ENCODE measurements around the gene HDAC4.

HDAC4 gene

DNA sequence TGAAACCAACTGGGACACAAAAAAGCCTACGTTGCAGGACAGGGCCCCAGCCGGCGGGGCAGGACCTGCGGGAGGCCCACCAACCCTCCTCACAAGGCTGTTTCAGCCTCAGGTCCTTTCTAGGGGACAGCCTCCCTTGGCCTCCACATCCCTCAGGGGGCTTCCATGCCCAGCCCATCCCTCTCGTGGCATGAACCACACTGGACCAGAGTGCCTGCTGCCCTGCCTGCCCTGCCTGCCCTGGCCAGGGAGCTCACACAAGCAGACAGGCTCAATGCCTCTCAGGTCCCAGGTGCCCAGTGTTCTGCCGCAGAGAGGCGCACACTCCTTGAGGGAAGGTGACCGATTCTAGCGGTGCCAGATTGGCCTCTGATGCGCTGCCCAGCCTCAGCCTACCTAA lies 57.4 kb downstream of the HDAC4 start:
- Histone ChIP-seq H3K9ac (ENCODE audit: low read length) (no peak overlapping the region), H3K36me3 (ENCODE audit: control insufficient read depth, insufficient read depth, low read length) (no peaks in the 10 kb centered on the region), H3K9me3 (ENCODE audit: control insufficient read depth, low read length) (no peaks in the 10 kb centered on the region), H3K27me3 (ENCODE audit: control insufficient read depth, insufficient read depth, low read length) (no peaks in the 10 kb centered on the region), H3K4me1 (ENCODE audit: control insufficient read depth, insufficient read depth, low read length) (no peaks in the 10 kb centered on the region), H3K4me3 (ENCODE audit: low read length) (no peak overlapping the region)

GRCh38 chr2:239341840-239342239 lies 59.0 kb downstream of the HDAC4 start:
- H3K9me3 ChIP-seq (ENCODE audit: control insufficient read depth, low read length) = no peaks in the 10 kb centered on the region
- H3K4me1 ChIP-seq (ENCODE audit: control insufficient read depth, insufficient read depth, low read length) = peaks cover 5% of the 10 kb centered on the region
- H3K9ac ChIP-seq (ENCODE audit: low read length) = no peak overlapping the region
- no peaks in the 10 kb centered on the region for H3K36me3 ChIP-seq (ENCODE audit: control insufficient read depth, insufficient read depth, low read length)
- H3K4me3 ChIP-seq (ENCODE audit: low read length) = no peak overlapping the region
- no peaks in the 10 kb centered on the region for H3K27me3 ChIP-seq (ENCODE audit: control insufficient read depth, insufficient read depth, low read length)

- Histone ChIP-seq H3K4me3 (ENCODE audit: low read length) (no peak overlapping the region), H3K27me3 (ENCODE audit: control insufficient read depth, insufficient read depth, low read length) (no peaks in the 10 kb centered on the region), H3K9ac (ENCODE audit: low read length) (no peak overlapping the region), H3K36me3 (ENCODE audit: control insufficient read depth, insufficient read depth, low read length) (no peaks in the 10 kb centered on the region), H3K9me3 (ENCODE audit: control insufficient read depth, low read length) (no peaks in the 10 kb centered on the region), H3K4me1 (ENCODE audit: control insufficient read depth, insufficient read depth, low read length) (peaks cover 5% of the 10 kb centered on the region)
These were observed 59.6 kb downstream of the HDAC4 start for GRCh38 chr2:239341146-239341732.

DNA sequence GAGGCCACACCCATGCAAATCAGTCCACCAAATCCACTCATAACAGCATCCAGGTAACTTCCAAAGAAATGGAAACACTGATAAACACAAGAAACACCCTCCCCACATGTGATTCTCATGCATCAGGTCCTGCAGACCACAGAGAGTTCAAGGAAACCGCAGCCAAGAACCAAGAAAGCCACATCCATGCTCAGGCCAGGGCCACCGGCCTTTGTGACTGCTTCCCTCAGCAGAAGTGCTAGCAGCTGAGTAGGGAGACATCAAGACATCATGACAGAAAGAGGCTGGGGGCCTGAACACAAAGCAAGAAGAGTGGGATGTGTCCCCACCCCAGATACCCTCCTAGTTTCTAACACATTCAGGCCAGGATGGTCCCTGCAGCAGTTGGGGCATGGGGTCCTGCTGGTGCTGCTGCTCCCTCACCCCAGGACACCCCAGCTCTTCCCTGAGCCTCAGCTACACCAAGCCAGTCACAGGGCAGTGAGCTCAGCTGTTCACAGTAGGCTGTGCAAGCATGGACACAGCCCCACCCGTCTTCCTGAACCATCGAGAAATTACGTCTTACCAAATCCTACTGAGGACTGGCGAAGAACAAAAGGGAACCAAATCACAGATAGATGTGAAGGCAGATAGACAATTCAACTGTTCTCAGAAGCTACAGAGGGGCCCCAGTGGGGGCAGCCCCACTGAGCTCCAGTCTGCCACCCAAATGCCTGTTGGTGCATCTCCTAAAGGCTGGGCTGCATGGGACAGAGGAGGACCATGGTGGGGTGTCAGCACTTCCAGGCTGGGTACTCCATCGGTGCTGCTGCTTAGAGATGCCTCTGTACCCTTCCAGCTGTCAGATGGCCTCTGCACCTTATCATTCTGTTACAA lies 60.9 kb downstream of the HDAC4 start:
- no peak overlapping the region for H3K9ac ChIP-seq (ENCODE audit: low read length)

DNA sequence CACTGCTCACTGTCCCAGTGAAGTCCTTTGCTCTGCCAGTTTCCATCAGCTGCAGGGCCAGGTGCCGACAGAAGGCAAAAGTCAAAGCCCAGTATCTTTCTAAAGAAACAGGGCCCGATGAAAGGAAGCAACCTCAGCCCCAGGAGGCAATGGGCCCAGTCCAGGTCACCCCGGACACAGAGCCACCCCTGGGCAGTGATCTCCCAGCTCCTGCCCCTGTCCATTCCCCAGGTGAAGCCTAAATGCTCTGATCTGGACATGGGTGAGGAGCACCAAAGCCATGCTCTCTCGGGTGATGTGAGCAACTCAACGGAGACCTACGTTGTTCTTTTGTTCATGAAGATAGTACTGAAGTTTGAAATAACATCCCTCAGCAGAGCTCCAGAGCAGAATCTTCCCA lies 61.6 kb downstream of the HDAC4 start:
- Histone ChIP-seq H3K9me3 (ENCODE audit: control insufficient read depth, low read length) (no peaks in the 10 kb centered on the region), H3K36me3 (ENCODE audit: control insufficient read depth, insufficient read depth, low read length) (no peaks in the 10 kb centered on the region), H3K9ac (ENCODE audit: low read length) (no peak overlapping the region), H3K27me3 (ENCODE audit: control insufficient read depth, insufficient read depth, low read length) (no peaks in the 10 kb centered on the region), H3K4me1 (ENCODE audit: control insufficient read depth, insufficient read depth, low read length) (peaks cover 5% of the 10 kb centered on the region), H3K4me3 (ENCODE audit: low read length) (no peak overlapping the region)

More for the DNA sequence above, 60.9 kb downstream of the HDAC4 start:
- H3K4me1 ChIP-seq (ENCODE audit: control insufficient read depth, insufficient read depth, low read length) = peaks cover 5% of the 10 kb centered on the region
- no peak overlapping the region for H3K4me3 ChIP-seq (ENCODE audit: low read length)
- no peaks in the 10 kb centered on the region for H3K27me3 ChIP-seq (ENCODE audit: control insufficient read depth, insufficient read depth, low read length)
- no peaks in the 10 kb centered on the region for H3K9me3 ChIP-seq (ENCODE audit: control insufficient read depth, low read length)
- H3K36me3 ChIP-seq (ENCODE audit: control insufficient read depth, insufficient read depth, low read length) = no peaks in the 10 kb centered on the region

GRCh38 chr2:239337877-239338484 lies 62.8 kb downstream of the HDAC4 start:
- peaks cover 5% of the 10 kb centered on the region for H3K4me1 ChIP-seq (ENCODE audit: control insufficient read depth, insufficient read depth, low read length)
- H3K27me3 ChIP-seq (ENCODE audit: control insufficient read depth, insufficient read depth, low read length) = no peaks in the 10 kb centered on the region
- H3K9ac ChIP-seq (ENCODE audit: low read length) = no peak overlapping the region
- no peaks in the 10 kb centered on the region for H3K9me3 ChIP-seq (ENCODE audit: control insufficient read depth, low read length)
- no peaks in the 10 kb centered on the region for H3K36me3 ChIP-seq (ENCODE audit: control insufficient read depth, insufficient read depth, low read length)
- H3K4me3 ChIP-seq (ENCODE audit: low read length) = no peak overlapping the region

DNA sequence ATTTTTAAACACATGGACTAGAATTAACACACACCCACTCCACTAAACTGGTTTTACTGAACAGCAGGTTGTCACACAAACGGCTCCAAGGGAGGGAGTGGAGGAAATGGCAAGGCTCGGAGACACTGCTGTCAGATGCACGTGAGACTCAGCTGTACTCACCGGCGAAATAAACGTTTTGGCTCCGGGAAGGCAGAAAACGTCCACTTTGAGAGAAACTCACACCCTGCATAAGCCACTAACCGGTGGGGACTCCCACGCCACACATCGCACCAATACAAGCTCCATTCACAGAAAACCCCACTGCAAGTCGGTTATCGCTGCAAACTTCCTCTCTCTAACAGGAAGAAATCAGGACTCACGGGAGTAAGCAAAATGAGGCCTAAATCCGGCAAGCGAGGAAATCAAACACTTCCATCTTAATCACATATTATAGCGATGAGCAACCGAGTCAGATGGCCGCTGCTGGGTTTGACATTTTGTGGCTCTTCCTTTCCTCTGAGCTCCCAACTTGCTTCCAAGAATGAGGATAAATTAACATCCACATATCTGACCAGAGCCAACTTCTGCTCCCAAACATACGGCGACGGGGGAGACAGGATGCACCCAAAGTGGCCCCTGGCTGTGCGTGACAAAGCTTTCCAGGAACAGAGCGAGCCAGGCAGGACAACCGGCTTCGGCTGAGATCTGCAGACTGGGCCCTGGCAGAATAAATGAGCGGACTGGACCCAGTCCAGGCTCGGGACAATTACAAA lies 63.5 kb downstream of the HDAC4 start:
- no peaks in the 10 kb centered on the region for H3K9me3 ChIP-seq (ENCODE audit: control insufficient read depth, low read length)
- H3K27me3 ChIP-seq (ENCODE audit: control insufficient read depth, insufficient read depth, low read length) = no peaks in the 10 kb centered on the region
- H3K9ac ChIP-seq (ENCODE audit: low read length) = no peak overlapping the region
- no peak overlapping the region for H3K4me3 ChIP-seq (ENCODE audit: low read length)
- H3K36me3 ChIP-seq (ENCODE audit: control insufficient read depth, insufficient read depth, low read length) = no peaks in the 10 kb centered on the region
- peaks cover 5% of the 10 kb centered on the region for H3K4me1 ChIP-seq (ENCODE audit: control insufficient read depth, insufficient read depth, low read length)

DNA sequence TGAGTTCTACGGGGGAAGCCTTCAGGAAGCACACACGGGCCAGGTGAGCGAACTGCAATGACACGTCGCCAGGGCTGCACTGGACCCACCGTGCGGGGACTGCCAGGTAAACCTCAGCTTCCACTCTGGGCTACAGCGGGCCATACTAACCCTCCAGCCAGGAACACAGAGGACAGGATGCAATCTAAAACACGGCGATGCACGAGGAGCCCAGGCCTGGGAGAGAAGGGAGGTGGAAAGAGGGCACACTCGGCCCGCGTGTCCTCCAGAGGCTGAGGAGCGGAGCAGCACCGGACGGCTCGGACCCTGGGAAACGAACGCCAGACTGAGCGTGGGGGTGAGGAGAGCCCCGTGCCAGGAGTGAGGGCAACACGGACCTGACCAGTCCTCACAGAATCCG lies 69.3 kb downstream of the HDAC4 start:
- Histone ChIP-seq H3K27me3 (ENCODE audit: control insufficient read depth, insufficient read depth, low read length) (no peaks in the 10 kb centered on the region), H3K4me1 (ENCODE audit: control insufficient read depth, insufficient read depth, low read length) (peaks cover 24% of the 10 kb centered on the region), H3K36me3 (ENCODE audit: control insufficient read depth, insufficient read depth, low read length) (no peaks in the 10 kb centered on the region), H3K9ac (ENCODE audit: low read length) (no peak overlapping the region), H3K9me3 (ENCODE audit: control insufficient read depth, low read length) (no peaks in the 10 kb centered on the region), H3K4me3 (ENCODE audit: low read length) (no peak overlapping the region)

DNA sequence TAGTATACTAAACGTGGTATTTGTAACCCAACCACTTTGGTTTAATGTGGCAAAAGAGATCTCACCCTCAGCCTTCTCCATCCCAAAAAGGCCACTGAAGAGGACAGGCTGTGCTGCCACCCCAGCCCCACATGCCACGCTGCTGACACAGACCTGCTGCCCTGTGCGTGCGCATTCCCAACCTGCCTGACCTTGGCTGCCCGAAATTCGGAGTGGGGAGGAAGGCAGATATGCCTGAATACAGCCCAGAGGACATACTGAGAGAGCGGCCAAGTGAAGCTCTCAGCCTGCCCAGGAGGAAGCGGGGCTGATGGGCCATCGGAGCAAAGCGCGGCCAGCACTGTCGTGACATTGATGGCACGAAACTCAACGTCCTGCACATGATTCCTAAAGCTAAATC lies 70.0 kb downstream of the HDAC4 start:
- Histone ChIP-seq H3K4me3 (ENCODE audit: low read length) (no peak overlapping the region), H3K36me3 (ENCODE audit: control insufficient read depth, insufficient read depth, low read length) (no peaks in the 10 kb centered on the region), H3K4me1 (ENCODE audit: control insufficient read depth, insufficient read depth, low read length) (peaks cover 24% of the 10 kb centered on the region), H3K27me3 (ENCODE audit: control insufficient read depth, insufficient read depth, low read length) (no peaks in the 10 kb centered on the region), H3K9ac (ENCODE audit: low read length) (no peak overlapping the region), H3K9me3 (ENCODE audit: control insufficient read depth, low read length) (no peaks in the 10 kb centered on the region)

DNA sequence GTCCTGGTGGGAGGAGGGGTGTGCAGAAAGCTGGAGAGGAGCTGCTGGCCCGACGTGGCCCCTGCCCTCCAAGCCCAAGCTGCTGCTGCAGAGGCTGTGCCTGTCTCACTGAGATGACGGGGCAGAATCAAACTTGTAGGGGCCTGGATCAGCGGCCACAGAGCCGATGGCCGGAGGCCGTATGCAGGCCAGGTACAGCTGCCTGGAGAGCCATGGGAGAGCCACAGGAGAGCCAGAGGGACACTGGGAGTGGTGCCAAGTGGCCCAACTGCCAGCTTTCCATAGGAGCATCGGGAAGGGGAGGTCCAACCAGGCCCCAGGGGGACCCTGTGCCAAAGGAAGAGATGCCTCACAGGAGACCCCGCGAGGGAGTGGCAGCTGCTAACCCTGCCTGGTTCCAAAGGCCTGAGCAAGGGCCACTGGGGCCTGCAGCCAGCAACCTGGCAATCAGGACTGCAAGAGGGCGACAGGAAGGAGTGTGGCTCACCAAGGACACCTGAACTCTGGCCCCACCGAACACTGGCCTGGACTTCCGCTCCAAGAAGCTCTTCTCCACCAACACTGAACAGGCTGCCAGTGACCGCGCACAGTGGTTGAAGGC lies 70.7 kb downstream of the HDAC4 start:
- Histone ChIP-seq H3K4me3 (ENCODE audit: low read length) (no peak overlapping the region), H3K36me3 (ENCODE audit: control insufficient read depth, insufficient read depth, low read length) (no peaks in the 10 kb centered on the region), H3K9me3 (ENCODE audit: control insufficient read depth, low read length) (no peaks in the 10 kb centered on the region), H3K4me1 (ENCODE audit: control insufficient read depth, insufficient read depth, low read length) (peaks cover 24% of the 10 kb centered on the region), H3K27me3 (ENCODE audit: control insufficient read depth, insufficient read depth, low read length) (no peaks in the 10 kb centered on the region), H3K9ac (ENCODE audit: low read length) (no peak overlapping the region)

DNA sequence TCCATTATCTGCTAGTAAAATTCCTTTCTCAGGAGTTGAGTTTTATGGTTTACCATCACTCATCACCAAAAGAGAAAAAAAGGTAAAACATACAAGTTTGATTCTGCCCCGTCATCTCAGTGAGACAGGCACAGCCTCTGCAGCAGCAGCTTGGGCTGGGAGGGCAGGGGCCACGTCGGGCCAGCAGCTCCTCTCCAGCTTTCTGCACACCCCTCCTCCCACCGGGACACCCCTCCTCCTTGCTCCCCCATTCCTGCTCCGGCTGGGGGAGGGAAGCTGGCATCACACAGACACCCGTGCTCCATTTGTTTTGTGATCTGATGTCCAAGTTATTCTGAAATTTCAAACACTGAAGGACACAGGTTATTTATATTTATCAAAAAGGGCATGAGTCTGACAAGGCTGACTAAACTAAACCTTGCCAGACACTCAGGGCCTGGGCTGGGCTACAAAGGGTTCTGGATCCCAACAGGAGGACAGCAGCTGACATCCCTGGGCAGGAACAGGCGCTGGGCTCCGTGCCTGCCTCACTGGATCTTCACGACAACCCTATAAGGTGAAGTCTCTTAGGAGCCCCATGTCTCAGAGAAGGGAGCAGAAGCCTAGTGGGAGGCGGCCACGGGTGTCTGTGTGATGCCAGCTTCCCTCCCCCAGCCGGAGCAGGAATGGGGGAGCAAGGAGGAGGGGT lies 71.4 kb downstream of the HDAC4 start:
- H3K36me3 ChIP-seq (ENCODE audit: control insufficient read depth, insufficient read depth, low read length) = no peaks in the 10 kb centered on the region
- no peaks in the 10 kb centered on the region for H3K9me3 ChIP-seq (ENCODE audit: control insufficient read depth, low read length)
- H3K4me1 ChIP-seq (ENCODE audit: control insufficient read depth, insufficient read depth, low read length) = peaks cover 24% of the 10 kb centered on the region
- H3K27me3 ChIP-seq (ENCODE audit: control insufficient read depth, insufficient read depth, low read length) = no peaks in the 10 kb centered on the region
- no peak overlapping the region for H3K9ac ChIP-seq (ENCODE audit: low read length)
- no peak overlapping the region for H3K4me3 ChIP-seq (ENCODE audit: low read length)

Measured in mucosa of stomach (tissue), 1 donor.